HCT116 (cell line): ENCODE results near the gene HERPUD2.

ENCODE experiments used
- EZH2 ChIP-seq: fragments of 200-600 bp; sonication (generic); IDR thresholded peaks from 2 replicates; pipeline ENCODE4 v1.6.1; 2017; ENCODE audit warnings: antibody characterized with exemption, mixed run types
- RAD21 ChIP-seq: IDR thresholded peaks from 2 replicates; pipeline ENCODE4 v1.6.1; 2012; ENCODE audit warnings: low read depth, mild to moderate bottlenecking
- SRF ChIP-seq: IDR thresholded peaks from 2 replicates; pipeline ENCODE4 v1.6.1; 2012; ENCODE audit warnings: low read depth
- TF ChIP-seq, protein P1 (sequence below), 3 experiments: fragments of 200-600 bp in 1 of 3; sonication (generic) in 1 of 3; IDR thresholded peaks in 2 of 3; conservative IDR thresholded peaks in 1 of 3; 2 replicates each; pipeline ENCODE4 v1.5.1; 2012 to 2017; ENCODE audit warnings: low read depth in 2 of 3, low read length in 2 of 3, antibody characterized with exemption in 1 of 3, borderline replicate concordance in 1 of 3, control low read depth in 1 of 3, mild to moderate bottlenecking in 1 of 3, mixed read lengths in 1 of 3, mixed run types in 1 of 3, moderate library complexity in 1 of 3; ENCODE audit not compliant: insufficient read depth in 1 of 3

DNA sequence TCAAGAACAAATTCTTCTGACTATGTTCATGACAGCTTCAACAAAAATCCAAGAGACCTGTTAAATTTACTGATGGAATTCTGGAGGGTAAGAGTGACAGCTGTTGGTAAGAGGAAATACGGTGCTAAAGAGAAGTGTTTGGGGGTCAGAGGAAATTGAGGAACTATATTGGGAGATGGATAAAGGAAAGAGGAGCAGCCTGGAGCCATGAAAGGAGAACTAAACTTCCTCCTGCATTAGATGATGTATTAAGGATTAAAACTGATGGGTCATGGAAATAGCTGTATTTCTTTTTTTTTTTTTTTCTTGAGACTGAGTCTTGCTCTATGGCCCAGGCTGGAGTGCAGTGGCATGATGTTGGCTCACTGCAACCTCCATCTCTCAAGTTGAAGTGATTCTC is 95.3 kb downstream of the HERPUD2 start:
- TF ChIP-seq, protein P1, sequence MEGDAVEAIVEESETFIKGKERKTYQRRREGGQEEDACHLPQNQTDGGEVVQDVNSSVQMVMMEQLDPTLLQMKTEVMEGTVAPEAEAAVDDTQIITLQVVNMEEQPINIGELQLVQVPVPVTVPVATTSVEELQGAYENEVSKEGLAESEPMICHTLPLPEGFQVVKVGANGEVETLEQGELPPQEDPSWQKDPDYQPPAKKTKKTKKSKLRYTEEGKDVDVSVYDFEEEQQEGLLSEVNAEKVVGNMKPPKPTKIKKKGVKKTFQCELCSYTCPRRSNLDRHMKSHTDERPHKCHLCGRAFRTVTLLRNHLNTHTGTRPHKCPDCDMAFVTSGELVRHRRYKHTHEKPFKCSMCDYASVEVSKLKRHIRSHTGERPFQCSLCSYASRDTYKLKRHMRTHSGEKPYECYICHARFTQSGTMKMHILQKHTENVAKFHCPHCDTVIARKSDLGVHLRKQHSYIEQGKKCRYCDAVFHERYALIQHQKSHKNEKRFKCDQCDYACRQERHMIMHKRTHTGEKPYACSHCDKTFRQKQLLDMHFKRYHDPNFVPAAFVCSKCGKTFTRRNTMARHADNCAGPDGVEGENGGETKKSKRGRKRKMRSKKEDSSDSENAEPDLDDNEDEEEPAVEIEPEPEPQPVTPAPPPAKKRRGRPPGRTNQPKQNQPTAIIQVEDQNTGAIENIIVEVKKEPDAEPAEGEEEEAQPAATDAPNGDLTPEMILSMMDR (IDR thresholded peaks at IDR 0.05 in 2 of 3, conservative IDR thresholded peaks at IDR 0.05 in 1 of 3; ENCODE audit: borderline replicate concordance in 1 of 3, insufficient read depth in 1 of 3, low read depth in 2 of 3, low read length in 2 of 3): no peak
- TF ChIP-seq SRF (no peak), EZH2 (no peak), RAD21 (no peak)
